A204.1 (cell line): ENCODE data around the gene ZBTB34.

Source experiments
- FAIRE-seq: peaks from 2 replicates; lab custom pipeline; 2012; peaks lifted over from hg19 to GRCh38; lab: Jason Lieb, UNC

ZBTB34 gene

DNA sequence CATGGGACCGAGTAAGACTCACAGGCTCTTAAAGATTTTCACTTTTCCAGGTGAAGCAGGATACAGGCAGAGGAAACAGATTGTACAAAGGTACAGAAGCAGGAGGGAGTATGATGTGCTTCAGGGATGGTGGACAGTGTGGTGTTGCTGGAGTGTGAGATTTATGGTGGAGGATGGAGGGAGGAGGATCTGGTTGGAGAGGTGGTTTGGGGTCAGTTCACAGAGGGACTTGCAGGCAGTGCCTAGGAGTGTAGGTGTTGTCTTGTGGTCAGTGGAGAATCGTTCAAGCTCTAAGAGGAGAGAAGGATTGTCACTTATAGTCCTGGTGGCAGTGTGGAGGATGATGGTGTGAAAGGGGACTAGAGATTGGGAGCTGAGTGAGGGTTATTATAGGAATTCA, 65.9 kb downstream of the ZBTB34 start:
- FAIRE-seq: no peak

DNA sequence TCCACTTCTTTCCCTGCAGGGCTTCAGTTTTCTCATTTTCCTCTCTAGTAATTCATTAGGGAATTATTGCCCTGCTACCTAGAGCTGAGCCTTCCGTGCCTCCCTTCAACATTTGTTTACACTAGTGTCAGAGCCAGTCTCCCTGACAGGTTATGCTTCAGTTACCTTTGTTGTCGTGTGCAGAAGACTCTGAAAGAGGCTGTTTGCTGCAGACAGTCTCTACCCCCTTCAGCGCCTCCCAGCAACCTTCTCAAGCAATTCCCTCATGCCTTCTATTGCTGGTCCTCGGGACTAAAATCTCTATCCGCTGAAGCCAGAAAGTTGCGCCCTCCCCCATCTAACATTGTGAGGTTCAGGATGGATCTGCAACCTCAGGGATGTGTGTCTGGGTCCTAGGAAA, 67.0 kb downstream of the ZBTB34 start:
- FAIRE-seq: no peak

DNA sequence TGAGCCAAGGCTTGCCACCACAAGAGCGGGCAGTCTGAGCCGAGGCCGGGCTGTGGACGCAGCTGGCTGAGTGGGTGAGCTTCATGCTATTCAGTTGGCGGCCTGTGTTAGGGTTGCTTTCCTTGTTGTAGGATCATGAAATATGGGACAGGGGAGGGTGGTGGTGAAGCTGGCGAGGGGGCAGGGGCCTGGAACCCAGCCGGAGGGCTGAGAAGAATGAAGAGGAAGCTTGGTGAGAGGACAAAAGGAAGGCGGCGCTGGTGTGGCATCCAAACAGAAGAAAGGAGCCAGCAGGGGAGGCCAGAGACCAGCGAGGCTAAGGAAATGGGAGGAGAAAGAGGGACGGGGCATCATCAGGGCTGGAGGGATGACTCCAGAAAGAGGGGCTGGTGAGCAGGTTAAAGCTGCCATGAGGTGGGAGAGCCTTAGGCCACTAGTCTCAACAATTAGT, 72.5 kb downstream of the ZBTB34 start:
- no peak for FAIRE-seq

- no peak for FAIRE-seq
Measured at GRCh38 chr9:126933334-126933980, 73.0 kb downstream of the ZBTB34 start.

- no peak for FAIRE-seq
Measured at GRCh38 chr9:126934441-126934840, 74.0 kb downstream of the ZBTB34 start.
